Gastroesophageal sphincter (tissue), 3 donors: ENCODE results near the gene ZFAND6.

Source experiments
- CTCF ChIP-seq, 4 experiments: fragments of 200-600 bp in 2 of 4; fragments of 450-650 bp in 2 of 4; sonication (generic) in 1 of 4; IDR thresholded peaks; one replicate each; pipeline ENCODE4 v1.5.1; 2017 to 2019; ENCODE audit warnings: antibody characterized with exemption in 4 of 4, mild to moderate bottlenecking in 2 of 4, moderate library complexity in 2 of 4
- EP300 ChIP-seq: sonication (generic); formaldehyde crosslinking; IDR thresholded peaks from one replicate; pipeline ENCODE4 v1.6.1; 2017; ENCODE audit warnings: antibody characterized with exemption, mild to moderate bottlenecking

- TF ChIP-seq CTCF (IDR thresholded peaks at IDR 0.05) = no peak
- TF ChIP-seq EP300 = no peak
Observed at GRCh38 chr15:80031841-80032240, 27.6 kb upstream of the ZFAND6 start.
